HG03432 (cell line): ENCODE measurements around the gene SUCLG2.

Experiments
- ATAC-seq: cut with Tn5 transposase; IDR thresholded peaks from one replicate; pipeline ENCODE4 v1.9.1; 2021; ENCODE audit warnings: mild to moderate bottlenecking, moderate library complexity; ENCODE audit not compliant: unreplicated experiment

SUCLG2 gene

DNA sequence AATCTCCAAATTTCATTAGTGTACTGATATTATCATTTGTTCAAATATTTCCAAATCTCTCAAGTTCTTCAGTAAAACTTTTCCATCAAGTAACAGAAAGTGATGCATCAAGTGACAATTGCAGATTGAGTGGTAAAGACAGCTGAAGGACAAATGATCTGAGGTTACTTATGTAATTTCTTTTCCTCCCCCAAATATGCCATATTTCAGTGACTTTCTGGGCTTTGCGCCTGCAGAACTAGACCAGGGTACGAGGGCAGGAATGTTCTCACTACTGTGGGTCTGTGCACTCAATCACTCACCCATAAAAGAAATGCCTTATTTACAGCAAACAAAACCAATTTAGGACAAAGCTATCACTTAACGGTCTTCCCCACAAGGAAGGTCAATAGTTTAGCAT is 4.7 kb downstream of the SUCLG2 start:
- no peak for ATAC-seq

DNA sequence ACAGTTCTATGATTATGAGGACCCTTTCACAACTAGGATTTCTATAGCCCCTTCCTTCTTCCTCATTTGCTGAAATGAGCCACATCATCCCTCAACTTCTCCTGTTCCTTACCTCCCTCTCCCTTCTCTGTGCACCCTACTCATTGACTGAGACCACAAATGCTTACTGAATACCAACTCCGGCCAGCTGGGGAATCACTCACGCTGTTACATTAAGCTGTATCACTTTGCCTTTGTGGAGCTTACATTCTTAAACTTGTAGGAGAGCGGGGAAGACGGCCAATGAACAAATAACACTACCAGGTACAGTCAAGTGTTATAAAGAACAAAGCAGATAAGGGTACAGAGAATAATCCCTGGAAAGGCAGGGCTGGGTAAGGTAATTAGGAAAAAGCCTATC is 5.7 kb downstream of the SUCLG2 start:
- ATAC-seq: no peak

DNA sequence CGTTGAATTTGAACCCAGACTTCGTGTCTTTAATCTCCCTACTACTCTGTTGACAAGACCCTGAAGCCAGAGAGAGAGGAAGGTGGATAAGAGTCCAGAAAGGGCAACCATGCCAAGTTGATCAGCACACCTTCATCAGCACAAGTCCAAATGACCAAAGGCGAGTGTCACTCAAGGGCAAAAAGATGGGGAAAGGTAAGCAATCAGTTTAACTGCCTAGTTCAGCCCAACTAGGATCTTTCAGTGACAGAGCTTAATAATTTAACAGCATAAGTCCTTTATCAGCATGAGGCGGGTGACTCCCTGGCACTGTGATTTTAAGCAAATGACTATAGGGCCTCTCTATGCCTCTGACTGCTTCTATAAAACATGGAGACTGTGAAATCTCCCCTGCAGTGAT is 6.2 kb downstream of the SUCLG2 start:
- ATAC-seq: no peak

DNA sequence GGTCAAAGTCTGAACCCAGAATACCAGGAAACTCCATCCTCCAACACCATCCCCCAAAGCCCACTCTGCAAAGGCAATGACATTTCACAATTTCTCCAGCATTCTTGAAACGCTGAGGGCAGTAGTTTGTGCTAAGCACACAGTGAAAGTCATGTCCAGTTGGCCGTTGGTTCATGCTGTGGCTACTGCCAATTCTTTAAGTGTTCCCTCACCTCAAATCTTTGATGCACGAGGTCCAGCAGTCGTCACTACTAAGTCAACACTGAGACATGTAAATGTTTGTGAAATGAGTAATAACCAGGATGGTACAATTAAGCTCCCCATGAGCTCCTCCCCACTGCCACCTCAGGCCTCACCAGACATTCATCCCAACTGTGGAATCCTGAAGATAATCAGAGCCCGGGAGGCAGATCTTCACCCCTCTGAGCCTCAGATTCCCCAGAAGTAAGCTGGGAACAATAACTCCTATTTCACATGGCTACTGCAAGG is 7.0 kb downstream of the SUCLG2 start:
- ATAC-seq: no peak

DNA sequence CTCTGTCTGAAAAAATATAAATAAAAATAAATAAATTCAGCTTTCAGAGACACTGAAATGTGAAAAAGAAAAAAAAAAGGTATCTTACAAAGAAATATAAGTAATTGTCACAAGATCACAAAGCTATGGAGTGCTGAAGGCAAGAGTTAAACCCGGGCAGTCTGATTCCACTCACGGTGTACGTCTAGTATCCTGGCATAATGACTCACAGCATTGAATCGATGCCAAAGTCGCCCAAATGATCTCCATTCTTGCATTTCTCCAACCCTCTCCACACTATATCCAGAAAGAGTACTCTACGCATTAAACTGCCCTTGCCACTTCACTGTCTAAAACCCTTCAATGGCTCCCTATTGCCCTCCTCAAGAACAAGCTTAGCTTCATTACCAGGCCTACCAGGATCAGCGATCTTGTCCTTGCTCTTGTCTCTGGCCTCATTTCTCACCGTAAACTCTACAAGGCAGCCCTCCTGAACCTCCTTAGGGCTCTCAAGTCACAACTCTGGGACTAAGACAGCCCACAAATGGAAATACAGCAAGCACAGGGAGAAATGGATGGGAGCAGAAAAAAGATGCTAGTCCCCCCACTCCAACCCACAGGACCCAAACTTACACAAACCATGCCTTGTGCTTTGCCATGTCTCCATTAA is 7.7 kb downstream of the SUCLG2 start:
- ATAC-seq: no peak

DNA sequence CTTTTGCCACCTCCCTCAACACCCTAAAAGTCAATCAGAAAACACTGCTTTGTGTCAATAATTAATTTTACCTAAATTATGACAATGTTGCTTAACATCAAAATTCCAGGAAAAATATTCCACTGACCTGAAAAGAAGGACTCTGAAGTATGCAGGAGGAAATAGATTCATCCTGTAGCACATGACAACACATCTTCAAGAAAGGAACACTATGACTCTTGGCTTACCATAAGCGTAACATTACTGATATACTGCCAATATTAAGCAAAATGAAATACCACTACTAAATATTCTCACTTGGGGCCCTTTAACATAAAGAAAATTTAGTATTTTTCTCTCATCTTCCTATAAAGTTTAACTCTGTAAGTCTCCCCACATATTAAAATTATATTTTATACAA is 9.6 kb downstream of the SUCLG2 start:
- ATAC-seq: no peak

DNA sequence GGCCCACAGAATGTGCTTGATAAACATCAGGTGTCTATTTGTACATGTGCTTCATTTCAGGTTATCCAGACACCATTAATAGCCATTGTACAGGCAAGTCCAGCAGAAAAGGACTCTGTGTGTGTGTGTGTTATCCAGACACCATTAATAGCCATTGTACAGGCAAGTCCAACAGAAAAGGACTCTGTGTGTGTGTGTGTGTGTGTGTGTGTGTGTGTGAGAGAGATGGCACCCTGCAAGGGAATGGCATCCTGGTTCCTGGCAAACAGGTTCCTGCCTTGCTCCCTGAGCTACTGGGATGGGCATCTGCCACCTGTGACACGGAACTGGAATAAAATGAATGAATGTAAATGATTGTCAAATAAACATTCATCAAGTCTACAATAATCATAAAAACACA is 11.7 kb downstream of the SUCLG2 start:
- no peak for ATAC-seq

DNA sequence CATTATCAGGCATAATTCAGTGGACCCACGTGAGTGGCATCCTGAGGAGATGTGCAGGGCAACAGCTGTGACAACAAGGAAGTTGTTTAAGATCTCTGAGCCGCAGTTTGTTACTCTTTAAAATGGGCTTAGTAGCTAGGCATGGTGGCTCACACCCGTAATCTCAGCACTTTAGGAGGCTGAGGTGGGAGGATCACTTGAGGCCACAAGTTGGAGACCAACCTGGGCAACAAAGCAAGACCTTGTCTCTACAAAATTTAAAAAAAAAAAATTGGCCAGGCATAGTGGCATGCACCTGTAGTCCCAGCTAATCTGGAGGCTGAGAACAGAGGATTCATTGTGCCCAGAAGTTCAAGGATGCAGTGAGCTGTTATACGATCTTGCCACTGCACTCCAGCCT is 12.2 kb downstream of the SUCLG2 start:
- no peak for ATAC-seq

DNA sequence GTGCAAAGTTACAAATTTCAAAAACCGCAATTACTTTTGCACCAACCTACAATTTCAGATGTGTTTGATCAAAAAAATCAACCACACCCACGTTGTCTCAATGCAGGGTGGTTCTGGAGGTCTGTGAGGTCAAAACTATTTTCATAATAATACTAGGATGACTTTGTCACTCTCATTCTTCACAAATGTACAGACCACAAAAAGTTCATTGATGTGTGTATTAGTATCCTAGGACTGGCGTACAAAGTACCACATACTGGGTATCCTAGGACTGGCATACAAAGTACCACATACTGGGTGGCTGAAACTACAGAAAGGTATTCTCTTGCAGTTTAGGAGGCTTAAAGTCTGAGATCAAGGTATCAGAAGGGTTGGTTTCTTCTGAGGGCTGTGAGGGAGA is 13.0 kb downstream of the SUCLG2 start:
- ATAC-seq: no peak

DNA sequence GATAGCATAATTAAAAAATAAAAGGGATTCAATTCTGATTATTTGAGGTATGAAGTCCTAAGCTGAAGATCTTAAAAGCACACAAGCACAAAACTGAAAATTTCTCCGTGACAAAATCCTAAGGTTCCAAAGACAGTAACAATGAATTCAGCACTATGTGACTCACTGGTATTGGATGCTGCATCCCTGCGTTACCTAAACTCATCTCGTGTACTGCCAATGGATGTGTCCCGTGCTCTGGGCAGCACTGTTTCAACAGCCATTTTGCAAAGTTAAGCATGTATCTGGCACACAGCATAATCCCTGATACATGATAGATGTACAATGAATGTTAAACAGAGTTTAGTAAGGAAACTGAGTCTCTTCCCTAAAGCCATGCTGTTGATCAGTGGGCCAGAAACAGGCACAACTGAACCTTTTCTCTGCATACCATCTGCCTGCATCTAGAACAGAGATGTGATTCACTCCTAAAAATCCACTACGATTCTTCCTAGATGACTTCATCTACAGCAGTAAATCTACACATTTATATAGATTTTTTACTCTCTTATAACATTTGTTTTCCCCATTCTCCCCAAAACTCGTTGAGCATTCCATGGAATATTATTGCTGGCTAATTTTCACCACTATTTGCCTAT is 14.3 kb downstream of the SUCLG2 start:
- ATAC-seq: no peak

DNA sequence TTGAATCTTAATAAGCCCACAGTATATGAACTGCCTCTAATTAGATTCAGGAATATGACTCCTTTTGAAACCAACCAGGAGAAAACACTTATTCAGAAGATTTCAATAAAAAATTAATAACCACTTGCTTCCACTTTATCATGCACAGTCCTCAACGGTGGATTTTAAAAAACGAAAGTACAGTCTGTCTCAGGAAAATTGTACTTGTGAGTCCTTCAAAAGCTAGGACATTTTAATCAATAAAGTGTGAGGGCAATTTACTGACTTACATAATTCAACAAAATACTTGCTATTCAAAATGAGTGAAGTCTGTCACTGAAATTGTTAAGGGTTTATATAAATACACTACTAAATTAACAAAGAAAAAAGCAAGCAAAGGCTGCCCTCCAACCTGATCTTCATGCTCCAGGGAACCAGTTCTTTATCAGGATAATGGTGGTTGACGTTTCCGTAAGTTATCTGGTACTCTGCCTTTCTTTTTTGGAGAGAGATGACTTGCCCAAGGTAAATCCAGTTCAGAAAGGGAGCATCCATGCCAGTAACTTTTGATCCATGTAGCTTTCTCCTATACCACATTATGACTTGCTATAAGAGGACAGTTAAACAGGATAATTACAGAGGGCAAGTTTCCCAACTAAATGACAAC is 17.0 kb downstream of the SUCLG2 start:
- ATAC-seq: no peak

DNA sequence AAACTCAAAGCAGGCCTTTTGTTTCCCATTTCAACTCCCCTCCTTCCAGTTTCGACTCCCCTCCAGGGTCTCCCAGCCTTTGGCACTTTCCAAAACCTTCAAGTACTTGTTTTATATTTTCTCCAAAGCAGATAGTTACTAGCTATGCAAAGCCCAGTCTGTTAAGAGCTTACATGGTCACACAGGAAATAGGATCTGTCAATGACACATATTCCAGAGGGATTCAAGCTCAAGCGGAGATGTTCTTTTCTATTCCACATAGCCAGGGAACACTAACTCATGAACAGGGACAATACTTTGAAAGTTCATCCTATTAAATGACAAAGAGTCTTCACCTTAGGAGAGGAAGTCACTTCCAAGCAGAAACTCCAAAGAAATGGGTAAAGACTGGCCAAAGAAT is 18.6 kb downstream of the SUCLG2 start:
- no peak for ATAC-seq

DNA sequence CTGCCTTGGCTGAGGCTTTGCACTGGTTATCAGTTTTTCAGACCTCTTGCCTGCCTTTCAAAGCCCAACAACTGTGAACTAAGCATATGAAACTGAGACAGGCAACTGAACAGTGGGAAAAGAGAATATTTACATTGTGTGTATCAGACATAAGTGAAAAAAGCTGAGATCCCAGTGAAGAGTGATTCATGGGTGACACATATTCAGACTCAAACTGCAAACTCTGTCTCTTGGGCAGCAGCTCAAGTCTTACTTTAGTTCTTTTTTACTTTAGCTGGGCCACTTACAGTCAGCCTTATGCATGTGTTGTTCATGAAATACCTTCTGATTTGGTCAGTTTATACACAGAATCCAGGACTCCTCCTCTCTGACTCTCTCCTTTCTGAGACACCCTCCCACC is 19.2 kb downstream of the SUCLG2 start:
- no peak for ATAC-seq

DNA sequence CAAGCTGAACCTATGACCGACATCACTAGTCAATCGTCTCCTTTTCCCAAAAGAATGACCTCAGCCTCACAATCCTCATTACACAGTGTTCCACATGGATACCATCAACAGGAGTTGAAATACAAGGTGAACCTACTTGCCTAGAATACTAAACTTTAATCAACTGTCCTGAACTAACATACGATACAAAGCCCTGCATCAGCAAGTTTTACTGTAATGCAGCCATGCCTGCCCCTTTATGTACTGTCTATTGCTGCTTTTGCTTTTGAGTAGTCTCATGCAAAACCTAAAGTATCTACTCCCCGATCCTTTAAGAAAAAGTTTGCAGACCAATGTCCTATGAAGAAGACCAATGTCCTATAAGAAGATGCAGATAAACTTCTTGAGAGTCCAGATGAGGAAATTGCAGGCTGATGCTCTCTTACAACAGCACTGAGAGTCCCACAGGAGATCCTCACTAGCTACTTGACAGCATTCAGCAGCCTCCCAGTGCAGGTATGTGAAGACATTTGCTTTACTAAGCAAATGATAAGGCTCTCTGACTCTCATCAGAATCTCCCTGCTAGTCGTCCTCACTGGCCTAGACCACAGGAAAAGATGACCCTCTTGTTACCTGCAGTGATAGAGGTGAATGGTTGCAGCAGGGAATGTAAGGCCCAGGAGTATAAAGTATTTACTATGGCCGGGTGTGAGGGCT is 23.6 kb downstream of the SUCLG2 start:
- ATAC-seq: no peak

DNA sequence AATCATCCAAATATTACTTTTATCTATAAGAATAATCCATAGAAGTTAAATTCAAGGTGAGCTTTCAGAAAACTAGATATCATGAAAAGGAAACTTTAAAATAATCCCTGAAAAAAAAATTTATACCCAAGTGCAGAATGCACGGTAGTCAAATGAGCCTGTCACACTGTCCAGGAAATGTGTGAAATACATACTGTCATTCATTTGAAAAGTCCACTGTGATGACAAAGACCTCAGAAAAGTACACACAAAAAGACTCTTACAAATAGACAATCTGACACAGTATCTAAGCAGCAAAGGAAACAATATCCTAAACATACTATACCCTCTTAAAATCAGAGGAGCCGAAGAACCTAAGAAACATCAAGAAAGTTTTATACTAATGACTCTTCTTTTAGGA is 29.7 kb downstream of the SUCLG2 start:
- no peak for ATAC-seq

DNA sequence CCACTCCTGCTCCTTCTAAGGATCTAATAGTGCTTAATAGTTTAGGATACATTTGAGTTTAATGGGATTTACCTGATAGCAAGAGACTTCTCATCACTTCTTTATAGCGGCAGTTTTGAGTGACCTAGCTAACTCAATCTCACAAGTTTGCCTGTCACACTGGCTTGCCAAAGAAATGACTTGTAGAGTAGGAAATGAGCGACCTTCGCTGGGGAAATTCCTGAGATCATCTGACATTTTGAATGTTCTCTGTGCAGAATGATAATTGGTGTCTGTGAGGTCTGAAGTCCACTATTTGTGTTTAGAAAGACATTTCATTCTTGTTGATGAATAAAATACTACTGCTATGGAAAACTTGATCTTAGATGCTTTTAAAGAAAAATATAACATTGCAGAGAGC is 30.3 kb downstream of the SUCLG2 start:
- ATAC-seq: no peak

DNA sequence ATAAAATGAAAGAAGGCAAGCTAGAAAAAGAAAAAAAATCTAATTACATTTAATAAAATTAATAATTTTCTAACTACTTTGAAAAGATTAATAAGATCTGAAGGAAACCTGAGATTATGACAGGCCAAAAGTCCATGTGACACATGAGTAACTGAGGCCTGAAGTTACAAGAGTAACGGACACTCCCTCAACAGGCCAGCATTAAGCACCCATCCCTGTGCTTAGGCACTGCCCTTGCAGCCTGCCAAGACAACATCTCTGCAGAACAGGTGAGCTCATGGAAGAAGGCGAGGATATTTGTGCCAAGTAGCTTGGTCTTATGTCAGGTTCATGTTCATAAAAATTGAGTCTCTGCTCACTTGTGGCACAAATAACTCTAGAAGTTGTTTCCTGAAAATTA is 31.8 kb downstream of the SUCLG2 start:
- no peak for ATAC-seq

DNA sequence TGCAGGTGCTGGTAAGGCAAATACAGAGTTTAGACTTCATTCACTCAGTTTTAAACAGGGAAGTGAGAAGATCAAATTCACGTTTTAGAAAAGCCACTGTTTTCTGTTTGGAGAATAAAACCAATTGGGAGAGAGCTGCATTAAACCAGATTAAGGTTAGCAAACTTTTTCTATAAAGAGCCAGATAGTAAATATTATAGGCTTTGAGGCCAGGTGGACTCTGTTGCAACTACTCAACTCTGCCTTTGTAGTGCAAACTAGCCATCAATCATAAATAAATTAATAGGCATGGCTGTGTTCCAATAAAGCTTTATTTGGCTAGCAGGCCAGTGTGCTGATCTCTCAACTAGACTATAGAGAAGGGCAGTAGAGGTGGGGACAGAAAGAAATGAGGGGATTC is 33.5 kb downstream of the SUCLG2 start:
- ATAC-seq: no peak

DNA sequence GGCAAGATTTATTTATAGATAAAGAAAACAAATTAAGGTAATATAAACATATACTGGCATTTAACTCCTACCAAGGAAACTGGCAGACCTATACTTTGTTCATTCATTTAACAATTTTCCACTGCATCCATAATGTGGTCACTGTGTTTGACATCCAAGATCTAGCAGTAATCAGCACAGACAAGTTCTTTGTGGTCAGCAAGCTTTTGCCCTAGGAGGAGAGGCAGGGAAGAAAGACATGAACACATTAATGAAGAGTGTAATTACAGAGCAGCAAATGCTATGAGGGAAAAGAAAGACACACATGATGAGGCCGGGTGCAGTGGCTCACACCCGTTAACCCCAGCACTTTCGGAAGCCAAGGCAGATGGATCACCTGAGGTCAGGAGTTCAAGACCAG is 34.4 kb downstream of the SUCLG2 start:
- ATAC-seq: no peak

DNA sequence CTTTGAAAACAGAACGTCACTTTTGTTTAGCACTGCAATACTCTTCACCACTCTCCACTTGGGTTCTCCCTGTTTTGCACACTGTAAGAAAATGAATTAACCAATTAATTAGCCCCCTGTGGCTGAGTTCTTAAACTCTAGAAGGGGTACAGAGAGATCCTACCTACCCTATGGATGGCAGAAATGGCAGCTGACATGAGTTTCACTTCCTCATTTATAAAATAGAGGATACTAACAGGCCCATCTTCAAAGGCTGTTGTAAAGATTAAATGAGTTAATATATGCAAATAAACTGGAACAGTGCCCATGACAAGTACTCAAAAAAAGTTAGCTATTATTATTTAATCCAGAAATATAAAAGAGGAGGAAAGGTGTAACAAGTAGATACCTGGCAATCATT is 36.9 kb downstream of the SUCLG2 start:
- ATAC-seq: peak; percentile 74

DNA sequence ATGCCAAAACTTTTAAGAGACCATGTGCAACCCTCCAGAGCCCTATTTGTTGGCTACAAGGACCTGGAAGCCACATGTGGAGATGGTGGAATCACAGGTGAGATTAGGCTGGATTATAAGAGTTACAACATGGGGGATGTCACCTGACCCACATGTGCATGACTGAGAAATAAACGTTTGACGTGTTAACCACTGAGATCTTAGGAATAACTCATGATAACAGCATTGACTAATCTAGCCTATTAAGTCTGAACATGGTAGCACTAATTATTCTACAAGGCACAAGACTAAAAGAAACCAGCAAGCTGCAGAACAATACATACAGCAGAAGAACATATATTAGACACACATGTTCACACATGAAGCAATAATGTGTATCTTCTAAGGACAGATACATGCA is 38.4 kb downstream of the SUCLG2 start:
- no peak for ATAC-seq

DNA sequence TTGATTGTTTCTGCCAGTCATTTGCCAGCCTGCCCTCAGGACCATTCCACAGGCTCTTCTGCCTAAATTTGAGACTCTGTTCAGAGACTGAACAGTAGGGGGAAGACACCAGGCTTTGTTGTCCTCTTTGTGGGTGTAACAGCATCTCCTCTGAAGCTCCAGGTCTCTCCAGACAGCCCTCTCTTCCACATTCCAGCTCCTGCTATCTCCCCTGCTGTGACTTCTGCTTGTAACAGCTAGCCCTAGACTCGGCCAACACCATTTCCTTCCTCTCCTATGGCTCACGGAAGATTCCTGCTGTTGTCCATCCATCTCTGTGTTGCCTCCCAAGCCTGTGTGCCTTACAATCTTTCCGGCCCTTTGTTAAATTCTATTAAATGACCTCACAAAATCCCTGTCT is 40.2 kb downstream of the SUCLG2 start:
- no peak for ATAC-seq
